Measurements from ENCODE around the gene RPP38.
A peak's percentile ranks its signal among the peaks of the same experiment; 100 is the strongest.

Gene RPP38

GRCh38 chr10:15097011-15097812 lies at the start of gene RPP38:
Gene RPP38 (plus strand): TSS chr10:15097355. CDS start chr10:15103315, 5,960 bp downstream.
- peak; percentile 71 for DNase-seq

GRCh38 chr10:15049533-15049932 lies 47.6 kb upstream of the RPP38 start:
- DNase-seq = no peak

- DNase-seq = no peak
These were observed 45.0 kb upstream of the RPP38 start for GRCh38 chr10:15052121-15052520.

GRCh38 chr10:15053061-15053460 lies 44.1 kb upstream of the RPP38 start:
- DNase-seq = no peak

- DNase-seq = no peak
These were observed 38.5 kb upstream of the RPP38 start for GRCh38 chr10:15058689-15059088.

- DNase-seq = no peak
These were observed 37.2 kb upstream of the RPP38 start for GRCh38 chr10:15059914-15060313.

GRCh38 chr10:15060638-15061037 lies 36.5 kb upstream of the RPP38 start:
- DNase-seq = no peak

GRCh38 chr10:15067154-15067553 lies 30.0 kb upstream of the RPP38 start:
- DNase-seq = no peak

GRCh38 chr10:15068802-15069201 lies 28.4 kb upstream of the RPP38 start:
- DNase-seq = no peak

- DNase-seq = no peak
These were observed 27.9 kb upstream of the RPP38 start for GRCh38 chr10:15069230-15069629.

GRCh38 chr10:15072358-15072757 lies 24.8 kb upstream of the RPP38 start:
- DNase-seq = no peak

- DNase-seq = no peak
These were observed 21.7 kb upstream of the RPP38 start for GRCh38 chr10:15075421-15075820.

GRCh38 chr10:15083674-15084501 lies 13.3 kb upstream of the RPP38 start:
- no peak for DNase-seq

- DNase-seq = peak; percentile 64
These were observed 12.6 kb upstream of the RPP38 start for GRCh38 chr10:15084502-15084922.

GRCh38 chr10:15088428-15089261 lies 8.5 kb upstream of the RPP38 start, which contains the start of gene ACBD7:
Gene ACBD7 (minus strand): TSS chr10:15088776. CDS start chr10:15088728, 48 bp downstream.
- peak; percentile 15 for DNase-seq

GRCh38 chr10:15091418-15091817 lies 5.7 kb upstream of the RPP38 start:
- DNase-seq = no peak

GRCh38 chr10:15092855-15093408 lies 4.2 kb upstream of the RPP38 start:
- no peak for DNase-seq

- DNase-seq = no peak
These were observed 519 bp upstream of the RPP38 start for GRCh38 chr10:15096661-15097010.

GRCh38 chr10:15099886-15100285 lies 2.7 kb downstream of the RPP38 start:
- no peak for DNase-seq

- no peak for DNase-seq
These were observed 6.4 kb downstream of the RPP38 start for GRCh38 chr10:15103513-15103912.

GRCh38 chr10:15106352-15107013 lies 9.3 kb downstream of the RPP38 start:
- no peak for DNase-seq

GRCh38 chr10:15112657-15113056 lies 15.5 kb downstream of the RPP38 start:
- DNase-seq = no peak
